ENCODE data around the gene EPPIN. TPM values are rescaled to one million over a fixed set of nuclear protein-coding genes. Genes with fewer than 3 reads are reported as not detected.

Gene EPPIN
- total RNA-seq, 1 experiment from 2014 or later, result not detected

Other genes with a start within 250 kb of the EPPIN start
- gene RBPJL, start 240.6 kb downstream of the EPPIN start, total RNA-seq (2014; rRNA removed; shearing (Covaris generic)), result not detected in 2 replicates
- gene MATN4, start 239.1 kb downstream of the EPPIN start, total RNA-seq (2014; rRNA removed; shearing (Covaris generic)), result not detected in 2 replicates
- 136 and 143 TPM in 2 replicates for gene SDC4, start 199.0 kb downstream of the EPPIN start, total RNA-seq (2014; rRNA removed; shearing (Covaris generic))
- 12.5 and 13.3 TPM in 2 replicates for gene SYS1, start 184.2 kb downstream of the EPPIN start, total RNA-seq (2014; rRNA removed; shearing (Covaris generic))
- gene TP53TG5, start 169.1 kb downstream of the EPPIN start, total RNA-seq (2014; rRNA removed; shearing (Covaris generic)), result not detected in 2 replicates
- gene DBNDD2, start 139.1 kb downstream of the EPPIN start, total RNA-seq (2014; rRNA removed; shearing (Covaris generic)), result 5.8 and 7.3 TPM in 2 replicates
- gene PIGT, start 131.3 kb downstream of the EPPIN start, total RNA-seq (2014; rRNA removed; shearing (Covaris generic)), result 51.3 and 58.7 TPM in 2 replicates
- gene WFDC2, start 77.6 kb downstream of the EPPIN start, total RNA-seq (2014; rRNA removed; shearing (Covaris generic)), result not detected in 2 replicates
- gene SPINT3, start 31.8 kb downstream of the EPPIN start, total RNA-seq (2014; rRNA removed; shearing (Covaris generic)), result not detected in 2 replicates
- gene WFDC6, start 7.9 kb downstream of the EPPIN start, total RNA-seq (2014; rRNA removed; shearing (Covaris generic)), result not detected in 2 replicates
- gene WFDC8, start 31.9 kb upstream of the EPPIN start, total RNA-seq (2014; rRNA removed; shearing (Covaris generic)), result not detected in 2 replicates
- gene WFDC10A, start 82.3 kb upstream of the EPPIN start, total RNA-seq (2014; rRNA removed; shearing (Covaris generic)), result not detected in 2 replicates
- gene WFDC9, start 83.9 kb upstream of the EPPIN start, total RNA-seq (2014; rRNA removed; shearing (Covaris generic)), result not detected in 2 replicates
- not detected in 2 replicates for gene WFDC11, start 122.8 kb upstream of the EPPIN start, total RNA-seq (2014; rRNA removed; shearing (Covaris generic))
- gene WFDC13, start 154.6 kb upstream of the EPPIN start, total RNA-seq (2014; rRNA removed; shearing (Covaris generic)), result not detected in 2 replicates
- not detected in 2 replicates for gene WFDC10B, start 157.6 kb upstream of the EPPIN start, total RNA-seq (2014; rRNA removed; shearing (Covaris generic))
- not detected in 2 replicates for gene SPINT4, start 174.9 kb upstream of the EPPIN start, total RNA-seq (2014; rRNA removed; shearing (Covaris generic))
- 2.3 TPM in 1 of 2 replicates, not detected in the other for gene WFDC3, start 244.5 kb upstream of the EPPIN start, total RNA-seq (2014; rRNA removed; shearing (Covaris generic))
- gene DNTTIP1, start 244.6 kb upstream of the EPPIN start, total RNA-seq (2014; rRNA removed; shearing (Covaris generic)), result 26.6 and 35.5 TPM in 2 replicates

Data from Daoy (cell line).